ENCODE results near the gene DLGAP1.

DNA sequence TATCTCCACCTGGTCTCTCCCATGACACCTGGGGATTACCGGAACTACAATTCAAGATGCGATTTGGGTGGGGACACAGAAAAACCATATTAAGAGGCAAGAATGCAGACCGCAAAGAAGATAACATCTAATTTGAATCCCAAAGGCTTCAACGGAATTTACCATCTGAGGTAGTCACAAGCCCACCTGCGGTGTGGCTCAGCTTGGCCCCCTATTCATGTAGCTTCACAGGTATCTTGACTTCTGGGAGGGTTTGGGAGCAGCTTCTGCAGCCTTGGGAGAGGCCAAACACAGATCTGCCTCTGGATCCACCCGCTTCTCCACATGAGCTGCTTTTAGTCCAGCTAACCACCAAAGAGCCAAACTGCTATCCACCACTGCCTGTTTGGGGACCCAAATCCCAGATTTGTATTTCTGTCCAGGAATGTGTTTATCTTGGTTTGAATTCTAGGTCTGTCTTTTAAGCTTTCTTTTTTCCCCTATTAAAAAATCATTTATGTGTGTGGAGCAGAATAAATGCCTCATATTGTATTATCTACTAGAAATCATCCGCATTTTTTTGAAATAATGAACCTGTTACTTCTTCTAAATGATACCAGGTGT, 247.6 kb downstream of the DLGAP1 start:
- no peak for TF ChIP-seq ESRRG (CRISPR knock-in tag; IDR thresholded peaks at IDR 0.05)
- no peak for TF ChIP-seq ZFP30 (CRISPR knock-in tag; IDR thresholded peaks at IDR 0.05)
- no peak for TF ChIP-seq CSDC2 (CRISPR knock-in tag; IDR thresholded peaks at IDR 0.05)
- no peak for TF ChIP-seq CREB5 (CRISPR knock-in tag; IDR thresholded peaks at IDR 0.05; ENCODE audit: low read depth)
- TF ChIP-seq, protein P1, sequence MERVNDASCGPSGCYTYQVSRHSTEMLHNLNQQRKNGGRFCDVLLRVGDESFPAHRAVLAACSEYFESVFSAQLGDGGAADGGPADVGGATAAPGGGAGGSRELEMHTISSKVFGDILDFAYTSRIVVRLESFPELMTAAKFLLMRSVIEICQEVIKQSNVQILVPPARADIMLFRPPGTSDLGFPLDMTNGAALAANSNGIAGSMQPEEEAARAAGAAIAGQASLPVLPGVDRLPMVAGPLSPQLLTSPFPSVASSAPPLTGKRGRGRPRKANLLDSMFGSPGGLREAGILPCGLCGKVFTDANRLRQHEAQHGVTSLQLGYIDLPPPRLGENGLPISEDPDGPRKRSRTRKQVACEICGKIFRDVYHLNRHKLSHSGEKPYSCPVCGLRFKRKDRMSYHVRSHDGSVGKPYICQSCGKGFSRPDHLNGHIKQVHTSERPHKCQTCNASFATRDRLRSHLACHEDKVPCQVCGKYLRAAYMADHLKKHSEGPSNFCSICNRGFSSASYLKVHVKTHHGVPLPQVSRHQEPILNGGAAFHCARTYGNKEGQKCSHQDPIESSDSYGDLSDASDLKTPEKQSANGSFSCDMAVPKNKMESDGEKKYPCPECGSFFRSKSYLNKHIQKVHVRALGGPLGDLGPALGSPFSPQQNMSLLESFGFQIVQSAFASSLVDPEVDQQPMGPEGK (CRISPR knock-in tag; IDR thresholded peaks at IDR 0.05; ENCODE audit: borderline replicate concordance), result no peak
- TF ChIP-seq ISL1 (CRISPR knock-in tag; IDR thresholded peaks at IDR 0.05), result no peak
- TF ChIP-seq GLIS3 (CRISPR knock-in tag; IDR thresholded peaks at IDR 0.05), result no peak
- TF ChIP-seq CSRNP3 (CRISPR knock-in tag; IDR thresholded peaks at IDR 0.05), result no peak
- no peak for TF ChIP-seq ZFP3 (CRISPR knock-in tag; IDR thresholded peaks at IDR 0.05)
- TF ChIP-seq ZC3H10 (CRISPR knock-in tag; IDR thresholded peaks at IDR 0.05), result no peak
- no peak for TF ChIP-seq ZNF70 (CRISPR knock-in tag; IDR thresholded peaks at IDR 0.05)
- no peak for TF ChIP-seq ZNF8 (CRISPR knock-in tag; IDR thresholded peaks at IDR 0.05)

Data from SK-N-SH treated with all-trans-retinoic acid at 6 μM for 48 hours (cell line).